HG03159 (cell line): Measurements from ENCODE around the gene SORCS3.

ENCODE experiments used
- ATAC-seq: cut with Tn5 transposase; IDR thresholded peaks from one replicate; pipeline ENCODE4 v1.9.1; 2021; ENCODE audit warnings: mild to moderate bottlenecking, moderate library complexity; ENCODE audit not compliant: unreplicated experiment

The SORCS3 gene

DNA sequence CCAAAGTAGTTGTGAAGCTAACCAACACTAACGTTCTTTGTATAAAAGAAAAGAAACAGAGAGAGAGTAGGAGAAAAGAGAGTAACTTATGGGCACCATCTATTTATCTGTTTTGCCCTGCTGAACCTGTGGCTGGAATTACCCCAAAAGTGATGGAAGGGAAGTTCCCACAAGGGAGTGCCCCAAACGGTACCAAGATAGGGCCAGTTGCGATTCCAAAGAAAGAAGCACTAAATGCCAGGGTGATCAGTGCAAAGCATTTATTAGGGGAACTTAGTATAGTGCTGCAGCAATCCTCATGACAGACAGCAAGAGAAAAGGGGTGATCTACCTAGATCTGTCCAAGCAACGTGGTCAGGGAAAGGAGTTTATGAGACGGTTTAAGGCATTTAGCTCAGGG is 190.2 kb downstream of the SORCS3 start:
- ATAC-seq = no peak

DNA sequence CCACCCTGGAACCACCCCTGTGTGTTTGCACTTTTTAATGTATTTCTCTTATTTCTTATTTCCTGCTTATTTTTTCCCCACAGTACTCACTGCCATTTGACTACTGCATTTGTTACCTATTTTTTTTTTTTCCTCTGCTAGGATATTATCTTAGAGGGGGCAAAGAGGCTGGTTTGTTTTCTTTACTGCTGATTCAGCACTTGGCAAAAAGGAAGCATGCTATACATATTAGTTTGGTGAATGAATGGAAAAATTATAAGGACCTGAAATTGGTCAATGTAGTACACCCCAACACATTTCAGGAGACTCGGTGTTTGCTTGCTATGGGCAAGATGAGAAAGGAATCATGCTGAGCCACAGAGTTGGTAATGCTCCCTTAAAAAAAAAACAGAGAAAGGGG is 193.5 kb downstream of the SORCS3 start:
- ATAC-seq = no peak

DNA sequence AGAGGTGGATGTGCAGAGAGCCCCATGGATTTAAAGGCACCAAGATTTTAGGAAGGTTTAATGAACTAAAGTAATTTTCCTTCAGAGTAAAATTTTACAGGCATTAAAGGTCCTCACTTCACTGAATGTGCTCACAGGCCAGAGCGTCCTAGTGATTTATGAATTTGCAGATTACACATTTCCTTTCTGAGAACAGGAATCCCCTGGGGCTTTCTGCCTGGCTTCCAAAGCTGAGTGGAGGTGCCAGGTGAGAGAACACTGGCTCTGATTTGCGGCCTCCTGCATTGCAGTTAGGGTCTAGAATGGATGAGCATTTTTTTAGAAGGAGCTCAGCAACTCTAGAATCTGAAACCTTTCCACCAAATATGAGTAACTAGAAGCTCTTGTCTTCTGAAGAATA is 194.3 kb downstream of the SORCS3 start:
- ATAC-seq = no peak

DNA sequence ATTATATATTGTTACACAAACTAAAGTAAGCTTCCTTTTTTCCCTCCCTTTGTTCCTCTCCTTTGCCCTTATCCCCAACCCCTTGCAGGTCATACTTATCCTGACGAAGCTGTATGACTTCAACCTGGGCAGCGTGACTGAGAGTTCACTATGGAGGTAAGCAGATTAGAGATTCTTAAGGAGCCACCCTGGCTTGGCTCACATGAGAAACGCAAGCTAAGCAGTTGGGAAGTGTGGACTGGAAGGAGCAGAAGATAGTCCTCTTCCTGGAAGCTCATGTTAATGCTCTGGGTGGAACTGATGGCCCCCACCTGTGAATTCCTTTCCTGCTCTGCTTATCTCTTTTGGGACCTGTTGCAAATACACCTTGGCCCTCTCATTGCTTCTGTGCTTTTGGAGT is 201.6 kb downstream of the SORCS3 start:
- no peak for ATAC-seq

DNA sequence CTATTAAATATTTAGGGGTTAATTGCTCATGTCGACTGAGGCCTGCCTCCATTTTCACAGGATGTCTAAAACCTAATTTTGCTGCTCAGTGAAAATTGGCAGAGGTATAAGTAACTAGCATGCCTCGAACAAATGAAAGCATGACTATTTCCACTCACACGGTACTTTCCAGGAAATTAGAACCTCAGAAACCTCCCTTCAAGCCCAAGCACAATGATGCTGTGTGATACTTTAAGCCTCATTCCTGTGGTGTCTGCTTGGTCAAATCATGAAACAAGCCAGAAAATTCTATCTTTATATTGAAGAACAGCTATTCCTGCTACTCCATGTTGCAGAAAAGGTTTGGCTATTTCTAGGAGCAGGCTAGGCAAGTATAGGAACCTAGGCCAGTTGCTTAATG is 203.0 kb downstream of the SORCS3 start:
- no peak for ATAC-seq

DNA sequence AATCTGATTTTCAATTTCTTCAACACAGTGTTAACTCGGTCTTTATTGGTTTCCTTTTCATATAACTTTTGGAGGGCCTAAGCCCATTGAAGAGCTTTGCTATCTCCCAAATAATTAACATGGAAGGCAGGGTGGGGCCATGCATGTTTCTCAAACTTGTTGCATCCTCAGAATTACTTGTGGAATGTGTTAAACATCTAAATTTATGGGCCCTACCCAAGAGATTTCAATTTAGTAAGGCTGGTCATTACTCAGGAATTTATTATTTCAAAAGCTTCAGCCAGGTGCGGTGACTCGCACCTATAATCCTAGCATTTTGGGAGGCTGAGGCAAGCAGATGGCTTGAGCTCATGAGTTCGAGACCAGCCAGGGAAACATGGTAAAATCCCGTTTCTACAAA is 208.9 kb downstream of the SORCS3 start:
- ATAC-seq = no peak

DNA sequence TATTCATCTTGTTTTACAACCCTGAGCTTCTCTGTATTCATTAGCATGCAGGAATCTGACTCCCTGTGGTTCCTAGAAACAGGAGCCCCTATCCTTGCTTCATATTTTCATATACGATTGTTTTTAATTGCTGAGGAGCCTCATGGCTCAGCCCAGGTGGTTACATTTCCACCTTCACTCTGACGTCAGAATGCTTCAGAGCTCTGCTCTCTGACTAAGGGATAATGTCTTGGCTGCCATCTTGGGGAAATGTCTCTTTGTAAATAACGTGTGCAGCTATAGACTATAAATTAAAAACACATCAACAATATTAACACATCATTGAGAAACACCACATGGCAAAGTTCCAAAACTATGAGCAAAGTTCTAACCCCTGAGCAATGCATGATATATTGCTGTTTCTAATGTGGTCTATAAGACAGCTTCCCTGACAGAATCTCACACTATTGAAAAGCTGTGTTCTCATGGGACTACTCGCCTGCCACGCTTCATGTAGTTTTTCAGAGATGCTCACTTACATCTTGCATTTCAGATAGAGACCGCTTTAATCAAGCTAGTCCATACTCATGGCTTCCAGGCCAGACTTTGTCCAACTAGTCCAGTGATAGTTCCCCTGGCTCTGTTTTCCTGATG is 227.0 kb downstream of the SORCS3 start:
- no peak for ATAC-seq

DNA sequence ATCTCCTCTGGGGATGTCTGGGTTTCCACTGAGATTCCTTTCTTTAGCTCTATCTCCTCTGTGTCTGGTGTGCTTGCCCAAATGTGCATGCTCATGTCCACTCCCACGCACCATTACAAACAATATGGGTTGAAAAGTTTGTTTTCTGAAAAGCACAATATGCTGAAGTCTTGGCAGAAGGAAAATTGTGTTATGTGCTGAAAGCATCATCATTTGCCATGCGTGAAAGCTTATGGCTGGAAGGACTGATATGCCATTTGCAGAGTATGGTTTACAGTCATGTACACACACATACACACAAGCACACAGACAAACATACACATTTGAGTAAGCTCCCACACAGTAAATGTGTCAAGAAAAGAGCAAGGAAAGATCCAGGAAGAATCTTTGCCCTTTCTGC is 231.6 kb downstream of the SORCS3 start:
- no peak for ATAC-seq

DNA sequence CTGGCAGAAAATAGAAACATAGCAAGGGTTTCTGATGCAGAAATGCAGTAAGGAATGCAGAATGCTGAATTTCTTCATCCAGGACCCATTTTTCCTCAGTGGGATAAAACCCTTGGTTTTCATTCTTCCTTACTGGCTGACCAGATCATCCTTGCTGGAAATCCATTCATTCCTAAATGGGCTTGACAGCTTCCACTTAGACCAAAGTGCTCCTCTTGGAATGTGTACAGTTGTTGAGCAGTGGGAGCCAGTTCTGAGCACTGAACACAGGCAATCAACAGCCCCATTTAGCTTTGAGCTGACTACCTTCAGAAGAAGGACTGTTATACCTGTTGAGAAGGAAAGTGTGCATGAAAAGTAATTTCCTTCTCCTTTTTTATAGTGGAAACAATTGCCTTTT is 232.1 kb downstream of the SORCS3 start:
- ATAC-seq = no peak

DNA sequence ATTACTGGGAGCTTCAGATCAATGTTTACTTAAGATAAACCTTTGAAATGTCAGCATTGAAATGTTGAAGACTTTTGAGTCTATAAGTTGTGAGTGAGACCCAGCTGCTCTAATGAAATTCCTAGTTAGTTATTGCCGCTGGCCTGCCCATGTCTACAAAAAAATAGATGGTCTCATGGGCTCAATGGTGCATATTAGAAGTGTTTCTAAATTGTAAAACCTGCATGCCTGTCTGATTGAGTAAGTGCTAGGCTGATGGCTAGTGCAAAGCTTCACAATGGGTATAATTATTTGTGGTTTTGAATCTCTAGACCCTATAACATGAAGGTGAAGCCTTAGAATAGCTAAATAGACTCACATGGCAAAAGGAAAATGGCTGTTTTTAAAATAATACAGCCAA is 234.5 kb downstream of the SORCS3 start:
- ATAC-seq = no peak

DNA sequence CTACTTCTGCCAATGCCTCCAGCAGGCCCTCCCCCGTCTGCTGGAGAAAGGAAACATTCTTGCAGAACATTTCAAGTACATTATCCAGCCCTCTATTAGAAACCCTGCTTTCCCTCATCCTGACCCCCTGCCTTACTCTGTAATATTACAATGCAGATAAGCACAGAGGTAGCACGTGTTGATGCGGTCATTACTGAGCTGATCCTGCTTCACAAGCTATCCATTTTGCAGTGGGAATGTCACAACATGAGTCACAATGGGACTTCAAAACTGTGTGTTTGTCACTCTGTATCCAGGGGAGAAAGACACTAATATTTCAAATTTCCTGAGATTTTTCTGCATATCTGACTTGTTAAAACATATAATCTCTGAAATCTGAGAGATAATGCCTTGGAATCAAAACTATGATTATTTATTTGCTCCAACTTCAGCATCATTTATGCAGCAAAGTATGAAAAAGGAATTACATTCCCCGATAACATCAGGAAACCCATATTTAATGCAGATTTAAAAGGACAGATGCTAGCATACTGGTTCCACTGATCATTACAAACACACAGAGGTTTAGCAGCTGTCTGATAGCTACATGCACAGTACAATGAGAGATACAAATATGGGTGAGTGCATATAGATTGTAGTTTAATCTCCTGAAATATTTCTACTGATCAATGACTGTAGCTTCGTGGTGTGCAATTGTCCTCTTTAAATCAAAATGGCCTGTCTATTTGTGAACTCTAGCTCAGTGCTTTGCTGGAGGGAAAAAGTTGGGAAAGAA is 239.7 kb downstream of the SORCS3 start:
- ATAC-seq = no peak

DNA sequence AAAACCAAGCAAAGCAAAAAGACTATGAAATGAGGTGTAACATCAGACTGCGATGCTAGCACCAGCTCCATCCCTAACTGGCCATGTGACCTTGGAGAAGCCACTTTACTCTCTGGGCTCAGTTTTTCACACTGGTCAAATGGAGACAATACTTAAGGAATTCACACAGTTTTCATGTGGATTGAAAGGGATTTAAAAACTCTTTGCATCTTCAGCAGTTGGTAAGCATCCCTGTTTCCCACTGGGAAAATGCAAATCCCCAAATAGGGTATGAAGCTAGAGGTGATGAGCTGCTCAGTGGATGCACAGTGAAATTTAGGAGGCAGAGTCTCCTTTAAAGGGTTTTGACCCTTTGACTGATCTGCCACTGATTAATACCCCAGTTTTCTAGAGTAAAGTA is 240.7 kb downstream of the SORCS3 start:
- no peak for ATAC-seq

DNA sequence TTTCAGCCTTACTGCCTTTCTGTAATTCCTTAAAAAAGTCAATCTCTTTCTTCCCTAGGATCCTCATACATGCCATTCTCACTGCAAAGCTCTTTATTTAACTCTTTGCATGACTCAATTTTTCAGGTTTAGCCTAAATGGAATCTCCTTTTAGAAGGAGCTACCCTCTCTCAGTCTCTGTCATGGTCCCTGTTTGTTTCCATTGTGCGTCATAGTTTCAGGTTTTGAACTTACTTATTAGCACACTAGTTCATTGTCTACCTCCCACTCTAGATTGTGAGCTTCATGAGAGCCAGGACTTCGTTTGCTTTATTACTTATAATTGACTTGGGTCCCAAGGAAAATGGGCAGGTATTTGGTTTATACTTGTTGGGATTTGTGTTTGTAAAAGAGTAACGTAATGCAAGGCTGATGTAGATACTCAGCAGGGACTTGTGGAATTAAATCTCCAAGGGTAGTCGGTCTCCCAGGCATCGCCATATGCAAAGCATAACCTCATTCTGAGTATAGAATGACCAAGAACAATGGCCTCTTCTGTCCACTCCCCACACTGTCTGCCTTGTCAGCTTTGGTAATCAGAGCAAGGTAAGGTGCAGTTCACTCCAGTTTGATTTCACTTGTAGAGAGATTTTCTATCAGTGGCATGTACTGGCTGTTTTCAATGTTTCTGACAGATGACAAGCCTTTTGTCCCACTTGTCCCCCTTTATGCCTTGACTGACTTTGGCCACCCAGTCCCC is 252.0 kb downstream of the SORCS3 start:
- ATAC-seq = no peak

DNA sequence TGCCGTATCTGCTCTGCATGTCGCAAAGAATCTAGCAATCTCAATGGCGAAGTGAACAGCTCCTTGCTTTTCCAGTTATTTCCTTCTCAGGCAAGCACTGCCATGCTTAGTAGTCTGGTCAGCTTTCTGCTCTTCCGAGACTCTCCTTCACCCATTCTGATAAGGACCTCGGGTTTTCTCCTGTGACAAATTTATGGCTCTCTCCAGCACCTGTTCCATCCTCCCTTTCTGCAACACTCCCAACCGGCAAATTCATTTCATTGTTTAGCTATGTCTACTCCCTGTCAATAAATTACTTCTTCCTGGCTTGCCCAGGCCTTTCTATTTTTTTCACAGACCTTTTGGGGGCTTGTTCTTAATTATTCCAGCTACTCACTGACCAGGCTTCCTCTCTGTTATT is 252.6 kb downstream of the SORCS3 start:
- ATAC-seq = no peak

DNA sequence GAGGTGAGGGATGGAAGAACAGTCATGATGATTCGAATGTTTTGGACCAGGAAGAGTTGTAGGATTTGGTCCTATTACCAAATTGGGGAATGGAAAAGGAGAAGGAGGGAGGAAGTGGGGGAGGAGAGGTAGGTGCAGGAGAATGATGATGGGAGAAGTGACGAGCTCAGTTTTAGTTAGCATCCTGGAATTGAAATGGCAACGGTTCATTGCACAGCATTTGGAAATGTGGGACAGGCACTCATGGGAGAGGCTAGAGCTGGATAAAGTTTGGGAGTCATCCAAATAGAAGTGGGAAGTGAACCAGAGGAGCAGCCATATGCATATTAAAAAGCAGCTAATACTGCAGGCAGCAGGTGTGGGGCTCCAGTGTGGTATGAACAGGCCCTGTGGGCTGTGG is 253.6 kb downstream of the SORCS3 start:
- no peak for ATAC-seq

DNA sequence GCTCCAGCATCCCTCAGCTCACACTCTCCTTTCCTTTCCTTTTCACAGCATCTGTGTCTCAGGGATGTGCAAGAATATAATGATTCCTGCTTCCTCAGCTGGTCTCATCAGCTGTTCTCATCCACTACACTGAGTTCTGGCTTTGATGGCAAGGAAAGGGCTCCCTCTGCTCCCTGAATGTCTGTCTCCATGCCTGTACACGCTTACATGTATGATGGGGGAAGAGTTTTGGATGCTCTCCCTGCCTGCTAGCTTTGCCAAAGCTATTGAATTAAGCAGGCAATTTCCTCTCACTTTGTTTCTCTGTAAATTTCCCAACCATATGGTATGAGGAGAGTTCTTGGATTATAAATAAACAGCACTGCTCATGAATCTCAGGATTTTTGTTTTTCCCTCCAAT is 254.5 kb downstream of the SORCS3 start:
- no peak for ATAC-seq

DNA sequence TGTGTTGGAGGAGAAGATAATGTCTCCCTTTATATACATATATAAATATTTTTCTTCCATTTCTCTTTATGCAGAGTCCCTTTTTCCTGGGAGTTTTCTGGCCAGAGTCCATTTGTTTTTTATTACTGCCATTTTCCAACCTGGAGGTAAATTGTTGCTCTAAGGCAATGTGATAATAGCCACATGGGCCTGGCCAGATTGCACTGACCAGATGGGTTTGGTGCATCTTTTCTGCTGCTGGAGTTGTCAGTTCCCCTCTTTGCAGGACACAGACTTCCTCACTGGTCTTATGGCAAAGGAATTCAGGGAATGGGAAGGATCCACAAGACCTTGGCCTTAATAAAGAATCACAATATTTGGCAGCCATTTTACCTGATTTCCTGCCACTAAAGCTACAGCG is 254.9 kb downstream of the SORCS3 start:
- no peak for ATAC-seq

DNA sequence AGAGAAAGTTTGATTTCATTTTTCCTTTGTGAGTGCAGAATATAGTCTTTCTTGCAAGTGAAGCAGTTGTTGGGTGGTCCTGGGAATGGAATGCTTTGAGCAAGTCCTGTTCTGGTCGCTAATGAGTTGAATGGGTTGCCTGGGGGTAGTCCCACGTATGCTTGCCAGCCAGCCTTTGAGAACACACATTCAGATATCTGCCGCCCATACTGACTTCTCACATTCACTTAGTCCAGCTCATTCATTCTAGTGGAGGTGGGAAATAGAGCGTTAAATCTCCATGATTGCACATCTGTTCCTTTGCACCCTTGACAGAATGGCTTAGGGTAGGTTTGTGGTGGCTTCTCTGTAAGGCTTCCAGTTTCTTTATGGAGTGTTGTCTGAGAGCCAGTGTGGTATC is 256.6 kb downstream of the SORCS3 start:
- ATAC-seq = no peak

DNA sequence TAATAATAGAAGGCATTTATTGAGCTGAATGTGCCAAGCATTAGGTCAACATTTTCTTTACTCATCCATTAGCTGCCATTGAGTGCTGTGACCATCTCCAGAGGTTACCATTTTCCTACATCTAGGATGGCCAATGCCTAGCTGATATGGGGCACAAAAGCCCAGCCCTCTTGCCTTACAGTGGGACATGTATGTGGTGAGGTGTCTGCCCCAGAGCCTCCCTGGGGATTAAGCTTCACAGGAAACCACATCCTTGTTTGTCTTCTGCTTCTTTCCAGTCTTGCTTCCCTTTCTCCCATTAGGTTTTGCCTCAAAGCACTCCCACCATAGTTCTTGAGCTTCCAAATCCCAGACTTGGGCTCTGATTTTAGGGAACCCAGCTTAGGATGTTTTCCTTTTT is 258.7 kb downstream of the SORCS3 start:
- ATAC-seq = no peak

DNA sequence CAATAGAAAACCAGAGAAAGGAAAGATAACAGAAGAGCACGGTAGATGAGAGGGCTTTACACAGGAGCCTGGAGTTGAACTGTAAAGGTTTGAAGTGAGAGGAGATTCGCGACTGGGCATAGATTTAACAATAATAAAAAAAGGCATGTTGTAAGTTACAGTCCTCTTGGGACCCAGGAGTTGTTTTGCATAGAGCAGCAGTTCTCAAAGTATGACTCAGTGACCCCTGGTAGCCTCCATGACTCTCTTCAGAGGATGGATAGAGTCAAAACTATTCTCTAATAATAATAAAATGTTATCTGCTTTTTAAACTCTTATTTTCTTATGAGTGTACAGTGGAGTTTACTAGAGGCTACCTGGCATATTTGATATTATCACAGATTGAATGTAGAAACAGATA is 262.3 kb downstream of the SORCS3 start:
- ATAC-seq = no peak

DNA sequence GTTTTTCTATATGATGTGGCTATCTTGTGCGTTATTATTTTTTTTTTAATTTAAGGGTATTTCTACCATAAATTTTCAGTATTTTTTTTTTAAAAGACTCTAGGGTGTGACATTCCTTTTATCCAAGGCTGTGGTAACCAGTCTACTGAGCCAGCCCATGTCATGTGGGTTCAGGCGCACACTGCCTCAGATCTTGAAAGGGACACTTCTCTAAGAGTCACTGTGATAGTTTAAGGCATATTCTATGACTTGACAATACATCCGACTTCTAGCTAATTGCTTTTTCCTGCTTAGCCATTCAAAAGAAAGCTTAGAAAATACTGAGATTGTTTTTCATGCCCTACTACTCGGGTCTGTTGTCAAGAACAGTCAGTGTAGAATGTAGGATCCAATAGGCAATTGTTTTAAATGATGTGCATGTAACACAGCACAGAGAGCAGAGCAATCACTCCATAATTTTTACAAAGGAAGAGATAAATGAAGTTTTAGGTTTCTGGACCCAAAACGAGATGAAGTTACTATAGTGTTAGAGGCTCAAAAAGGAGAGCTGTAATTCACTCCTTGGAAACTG is 263.7 kb downstream of the SORCS3 start:
- no peak for ATAC-seq

DNA sequence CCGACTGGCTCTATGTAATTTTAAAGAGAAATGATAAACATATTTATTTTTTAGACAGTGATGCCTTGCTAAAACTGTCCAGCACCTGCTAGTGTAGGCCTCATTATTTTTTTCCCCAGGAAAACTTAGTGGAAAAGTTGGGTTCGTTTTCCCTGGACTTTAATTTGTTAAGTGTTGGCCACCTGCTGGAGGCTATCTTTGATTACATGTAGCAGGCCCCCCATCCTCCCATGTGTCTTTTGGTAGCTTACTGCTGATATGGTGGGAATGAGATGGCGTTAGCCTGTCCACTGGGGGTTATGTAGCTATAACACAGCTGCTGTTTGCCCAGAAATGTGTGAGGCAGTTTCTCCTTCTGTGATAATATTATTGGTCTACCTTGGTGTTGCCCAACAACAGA is 265.0 kb downstream of the SORCS3 start:
- no peak for ATAC-seq
